ENCODE results near the gene NFE2L2.
"Not testable (repeated sequence)": the region's sequence is repeated elsewhere in the genome, so short reads cannot be mapped to it uniquely, and the experiment has no call there.

NFE2L2 gene

DNA sequence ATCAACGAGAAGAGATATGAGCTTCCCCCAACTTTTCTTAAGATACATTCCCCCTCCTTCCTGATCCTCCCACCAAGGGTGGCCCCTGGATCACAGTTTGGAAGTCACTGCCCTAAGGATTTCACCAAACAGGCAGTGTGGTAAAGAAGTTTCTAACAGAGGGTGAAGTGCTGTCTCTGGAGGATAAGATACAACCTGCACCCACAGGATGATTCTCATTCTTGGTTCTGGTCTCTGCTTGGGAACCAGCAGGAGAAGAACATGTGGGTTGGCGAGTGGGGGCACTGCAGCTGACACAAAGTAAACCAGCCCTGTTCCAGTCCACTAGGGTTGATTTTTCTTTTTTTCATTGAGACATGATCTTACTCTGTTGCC lies 9.3 kb downstream of the NFE2L2 start:
- DNase-seq = no peak

- no peak for DNase-seq
Measured at GRCh38 chr2:177254433-177255226, 9.9 kb downstream of the NFE2L2 start.

- no peak for DNase-seq
Measured at GRCh38 chr2:177253704-177254103, 10.8 kb downstream of the NFE2L2 start.

- no peak for DNase-seq
Measured at GRCh38 chr2:177252808-177253531, 11.6 kb downstream of the NFE2L2 start.

DNA sequence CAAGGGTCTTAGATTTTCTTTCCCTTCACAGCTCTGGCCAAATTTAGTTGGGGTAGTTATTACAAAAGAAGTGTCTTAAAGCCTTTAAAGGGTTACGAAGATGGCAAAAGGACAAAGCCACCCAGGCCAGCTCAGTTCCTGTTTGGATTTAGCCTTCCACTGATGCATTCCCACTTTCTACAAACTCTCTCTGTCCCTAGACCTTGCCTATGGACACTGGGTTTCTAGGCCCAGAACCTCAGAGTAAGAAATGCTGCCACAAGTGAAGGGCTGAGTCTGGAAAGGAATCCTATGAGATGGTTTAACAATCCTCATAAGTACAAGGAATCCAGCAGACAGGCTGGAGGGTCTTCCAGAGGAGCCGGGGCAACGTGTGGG lies 13.4 kb downstream of the NFE2L2 start:
- no peak for DNase-seq

DNA sequence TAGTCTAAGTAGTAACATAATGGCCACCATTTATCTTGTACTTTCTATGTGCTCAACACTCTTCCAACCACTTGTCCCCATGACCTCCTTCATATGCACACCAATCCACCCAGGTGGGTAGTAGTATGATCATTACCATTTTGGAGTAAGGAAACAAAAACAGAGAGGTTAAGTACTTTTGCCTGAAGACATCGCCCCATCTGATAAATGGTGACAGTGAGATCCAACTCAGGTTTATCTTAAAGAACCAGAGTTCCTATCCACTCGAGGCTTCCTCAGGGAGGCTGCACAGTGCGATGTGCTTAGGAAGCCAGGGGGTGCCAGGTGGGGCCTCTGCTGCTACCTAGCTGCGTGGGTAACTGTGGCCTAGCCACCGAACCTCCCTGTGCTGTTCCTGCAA lies 14.1 kb downstream of the NFE2L2 start:
- no peak for DNase-seq

GRCh38 chr2:177249038-177249437 lies 15.5 kb downstream of the NFE2L2 start:
- DNase-seq = no peak

GRCh38 chr2:177247693-177248262 lies 16.7 kb downstream of the NFE2L2 start:
- DNase-seq = no peak

DNA sequence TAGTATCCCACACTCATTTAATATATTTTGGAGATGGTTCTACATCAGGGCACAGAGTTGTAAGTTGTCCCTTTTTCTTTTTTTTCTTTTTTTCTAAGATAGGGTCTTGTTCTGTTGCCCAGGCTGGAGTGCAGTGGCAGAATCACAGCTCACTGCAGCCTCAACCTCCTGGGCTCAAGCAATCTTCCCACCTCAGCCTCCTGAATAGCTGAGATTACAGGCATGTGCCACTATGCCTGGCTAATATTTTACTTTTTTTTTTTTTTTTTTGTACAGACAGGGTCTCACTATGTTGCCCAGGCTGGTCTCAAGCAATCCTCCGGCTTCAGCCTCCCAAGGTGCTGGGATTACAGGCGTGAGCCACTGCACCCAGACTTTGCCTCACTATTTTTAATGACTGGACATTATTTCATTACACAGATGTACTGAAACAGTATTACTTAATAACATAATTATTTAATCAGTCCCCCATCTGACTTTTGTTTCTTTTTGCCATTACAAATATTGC lies 17.9 kb downstream of the NFE2L2 start:
- DNase-seq = not testable (repeated sequence)

GRCh38 chr2:177246000-177246399 lies 18.5 kb downstream of the NFE2L2 start:
- DNase-seq = no peak

DNA sequence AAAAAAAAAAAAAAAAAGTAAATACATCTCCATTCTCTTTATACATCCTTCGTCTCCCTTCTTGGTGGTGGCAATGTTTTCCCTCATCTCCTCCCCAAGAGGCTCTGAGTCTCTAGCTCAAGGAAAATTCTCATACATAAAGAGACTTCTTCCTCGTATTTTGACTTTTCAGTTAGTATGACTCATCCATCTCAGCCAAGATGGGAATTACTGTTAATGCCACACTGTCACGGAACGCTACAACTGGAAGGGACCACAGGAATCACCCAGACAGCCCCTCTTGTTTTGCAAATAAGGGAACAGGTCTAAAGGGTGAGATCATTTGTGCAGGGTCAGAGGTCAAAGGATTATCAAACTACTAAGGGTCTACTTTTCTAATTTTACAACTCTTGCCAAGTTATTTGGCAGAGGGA lies 19.5 kb downstream of the NFE2L2 start:
- no peak for DNase-seq

DNA sequence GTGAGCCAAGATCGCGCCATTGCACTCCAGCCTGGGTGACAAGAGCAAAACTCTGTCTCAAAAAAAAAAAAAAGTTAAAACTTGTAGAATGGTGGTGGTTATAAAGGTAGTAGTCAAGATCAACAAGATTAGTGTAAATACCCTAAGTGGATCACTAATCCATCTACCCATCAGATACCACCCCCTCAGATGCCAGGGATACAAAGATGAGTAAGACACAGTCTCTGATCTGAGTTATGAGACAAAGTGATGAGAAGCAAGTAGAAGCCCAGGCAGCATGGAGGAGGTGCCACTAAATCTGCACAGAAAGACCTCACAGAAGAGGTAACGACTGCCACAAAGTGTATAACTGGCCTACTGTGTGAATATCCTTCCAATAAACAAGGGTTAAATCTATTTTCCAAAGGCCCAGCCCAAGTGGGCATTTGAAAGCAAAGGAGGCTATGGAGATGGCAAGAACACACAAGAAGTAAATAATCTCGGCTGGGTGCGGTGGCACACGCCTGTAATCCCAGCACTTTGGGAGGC lies 20.2 kb downstream of the NFE2L2 start:
- no peak for DNase-seq

DNA sequence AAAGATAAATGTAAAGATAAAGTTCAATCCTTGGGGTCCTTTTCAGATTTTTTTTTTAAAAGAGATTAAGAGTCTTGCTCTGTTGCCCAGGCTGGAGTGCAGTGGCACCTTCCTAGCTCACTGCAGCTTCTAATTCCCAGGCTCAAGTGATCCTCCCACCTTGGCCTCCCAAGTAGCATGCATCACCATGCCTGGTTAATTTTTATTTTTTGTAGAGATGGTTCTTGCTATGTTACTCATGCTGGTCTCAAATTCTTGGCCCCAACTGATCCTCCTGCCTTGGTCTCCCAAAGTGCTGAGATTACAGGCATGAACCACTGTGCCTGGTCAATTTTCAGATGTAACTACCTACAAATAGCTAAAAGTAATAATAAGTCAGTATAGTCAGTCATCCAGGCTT lies 21.1 kb downstream of the NFE2L2 start:
- DNase-seq = no peak

- no peak for DNase-seq
Measured at GRCh38 chr2:177243073-177243472, 21.5 kb downstream of the NFE2L2 start.

DNA sequence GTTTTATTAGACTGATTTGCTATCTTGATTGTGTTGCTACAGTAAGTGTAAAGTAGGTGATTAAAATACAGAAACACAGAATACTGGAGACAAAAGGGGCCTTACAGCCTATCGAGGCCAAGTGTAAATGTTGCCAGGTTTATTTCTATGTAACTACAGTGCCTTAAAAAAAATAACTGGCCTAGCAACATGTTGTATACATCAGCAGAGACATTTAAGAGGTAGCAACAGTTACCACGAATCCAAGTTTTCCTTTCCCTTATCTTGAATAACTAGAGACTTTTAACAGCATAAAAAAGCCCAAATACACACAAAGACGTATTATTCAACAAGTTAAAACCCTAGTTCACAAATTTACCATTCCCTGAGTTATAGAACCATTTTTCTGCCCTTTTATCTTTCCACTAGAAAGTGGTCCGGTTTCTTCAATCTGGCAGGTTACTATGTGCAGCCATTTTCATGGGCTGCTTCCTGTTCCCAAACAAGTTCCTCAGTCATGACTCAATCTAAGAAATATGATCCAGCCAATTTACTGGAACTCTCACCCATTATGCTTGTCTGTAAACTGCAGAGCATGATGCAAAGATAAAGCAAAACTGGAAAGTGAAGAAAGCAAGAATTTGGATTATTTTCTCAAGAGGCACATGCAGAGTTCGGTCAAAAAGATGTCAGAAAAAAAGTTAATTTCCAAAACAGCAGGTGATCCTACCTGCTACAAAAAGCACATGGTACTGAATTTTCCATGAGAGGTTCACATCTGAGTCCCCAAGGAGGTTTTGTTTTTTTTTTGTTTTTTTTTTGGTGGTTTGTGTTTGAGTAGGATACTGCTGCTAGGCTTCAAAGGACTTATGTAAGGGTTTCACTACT lies 22.2 kb downstream of the NFE2L2 start:
- DNase-seq = no peak

DNA sequence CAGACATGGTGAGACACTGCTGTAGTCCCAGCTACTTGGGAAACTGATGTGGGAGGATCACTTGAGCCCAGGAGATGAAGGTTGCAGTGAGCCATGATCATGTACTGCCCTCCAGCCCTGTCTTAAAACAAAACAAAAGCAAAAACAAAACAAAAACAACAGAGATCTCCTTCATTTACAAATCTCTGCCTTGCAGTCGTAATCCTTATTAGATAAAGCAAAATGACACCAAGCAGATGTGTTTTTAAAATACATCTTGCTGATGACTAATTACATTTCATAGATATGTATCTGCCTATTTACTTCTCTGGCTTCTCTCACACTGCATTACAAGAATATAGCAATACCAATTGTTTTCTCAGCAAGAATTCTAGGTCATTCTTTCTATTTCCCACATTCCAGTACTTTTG lies 22.8 kb downstream of the NFE2L2 start:
- DNase-seq = no peak

GRCh38 chr2:177239932-177240630 lies 24.4 kb downstream of the NFE2L2 start:
- no peak for DNase-seq

- DNase-seq = no peak
Measured at GRCh38 chr2:177239053-177239452, 25.5 kb downstream of the NFE2L2 start.

DNA sequence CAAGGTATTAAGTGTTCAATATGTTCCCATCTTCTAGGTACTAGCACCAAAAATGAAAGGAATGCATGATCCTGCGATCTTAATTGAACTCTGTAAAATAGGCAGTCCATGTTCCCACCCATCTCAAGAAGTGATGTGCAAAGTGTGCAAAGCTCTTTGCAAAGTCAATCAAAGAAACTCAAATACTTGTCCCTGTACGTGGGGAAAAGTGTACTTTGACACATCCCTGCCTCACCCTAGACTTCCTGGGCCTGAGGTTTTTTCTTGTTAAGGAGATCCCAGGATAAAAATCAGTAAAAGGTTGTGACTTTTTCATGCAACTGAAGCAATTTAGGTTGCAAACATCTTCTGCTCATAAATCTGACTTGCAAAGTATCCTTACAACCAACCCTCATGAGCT lies 26.6 kb downstream of the NFE2L2 start:
- DNase-seq = no peak

- no peak for DNase-seq
Measured at GRCh38 chr2:177235855-177236437, 28.6 kb downstream of the NFE2L2 start.

GRCh38 chr2:177234267-177234666 lies 30.3 kb downstream of the NFE2L2 start:
- DNase-seq = no peak
